GM04503 (cell line): ENCODE measurements around the gene THEMIS2.
"Not testable (repeated sequence)": the region's sequence is repeated elsewhere in the genome, so short reads cannot be mapped to it uniquely, and the experiment has no call there.

Experiments used
- DNase-seq: peaks from one replicate; pipeline ENCODE4 v3.0.0-alpha.2; 2012; ENCODE audit warnings: low read depth

THEMIS2 gene

GRCh38 chr1:27872059-27872801 is at the start of gene THEMIS2:
THEMIS2 (plus strand) TSS chr1:27872544; CDS start chr1:27872572, 28 bp downstream.
- no peak for DNase-seq

- no peak for DNase-seq
These were observed 48.6 kb upstream of the THEMIS2 start for GRCh38 chr1:27823784-27824183.

- no peak for DNase-seq
These were observed 47.9 kb upstream of the THEMIS2 start for GRCh38 chr1:27824411-27824810.

GRCh38 chr1:27829339-27829960 is 42.9 kb upstream of the THEMIS2 start:
- DNase-seq, result not testable (repeated sequence)

- DNase-seq, result peak; percentile 80
These were observed 41.5 kb upstream of the THEMIS2 start, which contains the start of gene PPP1R8 for GRCh38 chr1:27830621-27831440. PPP1R8 (plus strand) TSS chr1:27830782; CDS start chr1:27830836, 54 bp downstream.

GRCh38 chr1:27831568-27832410 is 40.6 kb upstream of the THEMIS2 start:
- no peak for DNase-seq

- peak; percentile 35 for DNase-seq
These were observed 39.6 kb upstream of the THEMIS2 start for GRCh38 chr1:27832762-27833161.

- DNase-seq, result no peak
These were observed 38.9 kb upstream of the THEMIS2 start for GRCh38 chr1:27833470-27833869.

- no peak for DNase-seq
These were observed 37.3 kb upstream of the THEMIS2 start for GRCh38 chr1:27835046-27835445.

- no peak for DNase-seq
These were observed 36.8 kb upstream of the THEMIS2 start for GRCh38 chr1:27835501-27835900.

- DNase-seq, result no peak
These were observed 22.4 kb upstream of the THEMIS2 start for GRCh38 chr1:27849951-27850350.

GRCh38 chr1:27855085-27855484 is 17.3 kb upstream of the THEMIS2 start:
- no peak for DNase-seq

- no peak for DNase-seq
These were observed 15.6 kb upstream of the THEMIS2 start for GRCh38 chr1:27856561-27857343.

GRCh38 chr1:27857552-27857951 is 14.8 kb upstream of the THEMIS2 start:
- DNase-seq, result not testable (repeated sequence)

GRCh38 chr1:27858072-27858948 is 14.0 kb upstream of the THEMIS2 start:
- peak; percentile 44 for DNase-seq

- DNase-seq, result no peak
These were observed 13.3 kb upstream of the THEMIS2 start for GRCh38 chr1:27858949-27859576.

- no peak for DNase-seq
These were observed 10.9 kb upstream of the THEMIS2 start for GRCh38 chr1:27861436-27861835.

- no peak for DNase-seq
These were observed 10.3 kb upstream of the THEMIS2 start for GRCh38 chr1:27862004-27862403.
